ENCODE measurements around the gene ALAS2.
"Not testable (repeated sequence)": the region's sequence is repeated elsewhere in the genome, so short reads cannot be mapped to it uniquely, and the experiment has no call there.

ALAS2 gene

GRCh38 chrX:55005256-55005655, 25.5 kb downstream of the ALAS2 start:
- no peak for DNase-seq (ENCODE audit: low read depth)

- no peak for DNase-seq (ENCODE audit: low read depth)
These were observed 26.5 kb downstream of the ALAS2 start for GRCh38 chrX:55004231-55004630.

- peak; percentile 74 for DNase-seq (ENCODE audit: low read depth)
These were observed 30.8 kb downstream of the ALAS2 start, which contains the start of gene APEX2 for GRCh38 chrX:54999717-55000598. Gene APEX2 (plus strand): TSS chrX:55000363. CDS start chrX:55000423, 60 bp downstream.

- no peak for DNase-seq (ENCODE audit: low read depth)
These were observed 35.2 kb downstream of the ALAS2 start for GRCh38 chrX:54995621-54996020.

- DNase-seq (ENCODE audit: low read depth), result no peak
These were observed 36.0 kb downstream of the ALAS2 start for GRCh38 chrX:54994668-54995351.

- no peak for DNase-seq (ENCODE audit: low read depth)
These were observed 36.7 kb downstream of the ALAS2 start, which contains the start of gene PFKFB1 for GRCh38 chrX:54994099-54994498. Gene PFKFB1 (minus strand): TSS chrX:54994188. CDS start chrX:54994007, 181 bp downstream.

- no peak for DNase-seq (ENCODE audit: low read depth)
These were observed 37.7 kb downstream of the ALAS2 start for GRCh38 chrX:54992911-54993622.

GRCh38 chrX:54991706-54992105, 39.1 kb downstream of the ALAS2 start:
- DNase-seq (ENCODE audit: low read depth), result no peak

GRCh38 chrX:54983306-54983705, 47.5 kb downstream of the ALAS2 start:
- not testable (repeated sequence) for DNase-seq (ENCODE audit: low read depth)

GRCh38 chrX:54980334-54980733, 50.4 kb downstream of the ALAS2 start:
- no peak for DNase-seq (ENCODE audit: low read depth)

- no peak for DNase-seq (ENCODE audit: low read depth)
These were observed 51.3 kb downstream of the ALAS2 start for GRCh38 chrX:54979432-54979831.

GRCh38 chrX:54978448-54978847, 52.3 kb downstream of the ALAS2 start:
- DNase-seq (ENCODE audit: low read depth), result no peak

- DNase-seq (ENCODE audit: low read depth), result no peak
These were observed 53.4 kb downstream of the ALAS2 start for GRCh38 chrX:54977387-54977786.

- DNase-seq (ENCODE audit: low read depth), result no peak
These were observed 65.8 kb downstream of the ALAS2 start for GRCh38 chrX:54964766-54965497.

- DNase-seq (ENCODE audit: low read depth), result no peak
These were observed 69.0 kb downstream of the ALAS2 start for GRCh38 chrX:54961750-54962149.

All from non-pigmented ciliary epithelial cell (primary cell).